ENCODE measurements around the gene GGA1. TPM values are rescaled to one million over a fixed set of nuclear protein-coding genes. Genes with fewer than 3 reads are reported as not detected.

Gene GGA1
- total and polyA plus RNA-seq, 2 donors (not counting 1 experiment from before 2014, with no cell fraction given): 137 to 154 TPM

- ChIA-PET POLR2A (interaction anchor here (1.1 kb wide), 1 partner anchor 33 kb away, joined by 3 read pairs; no protein-coding TSS in a partner anchor), CTCF (interaction anchor here (0.6 to 1.4 kb wide), 3 partner anchors 9 to 1707 kb away, joined by 3 to 5 read pairs (median 3); no protein-coding TSS in a partner anchor)
- no peaks in the 10 kb centered on the region for H3K4me1 Mint-ChIP-seq
- WGBS (ENCODE audit: insufficient coverage): 88% methylated on average over 3 of the region's 4 CpGs
- no peak overlapping the region for H3K27ac Mint-ChIP-seq
- Histone ChIP-seq H3K27ac (ENCODE audit: low read length in 2 of 2) (no peak overlapping the region), H3K79me2 (ENCODE audit: control insufficient read depth, insufficient read depth, low read length) (no peaks in the 10 kb centered on the region), H2AFZ (ENCODE audit: insufficient read depth, low read depth, low read length, poor library complexity, severe bottlenecking) (no peak overlapping the region), H3K4me3 (ENCODE audit: control extremely low read depth in 1 of 5, extremely low read depth in 1 of 5, insufficient read depth in 1 of 5, low read depth in 2 of 5, low read length in 4 of 5) (no peak overlapping the region), H3K27me3 (replicated peaks in 1 of 4; ENCODE audit: control extremely low read depth in 1 of 4, control insufficient read depth in 3 of 4, insufficient read depth in 4 of 4, low read length in 3 of 4) (peaks cover 0 to 7% (median 0%) of the 10 kb centered on the region in 4 experiments), H3K36me3 (replicated peaks in 1 of 2; ENCODE audit: control extremely low read depth in 1 of 2, control insufficient read depth in 1 of 2, extremely low read depth in 1 of 2, insufficient read depth in 2 of 2, low read length in 1 of 2) (no peaks in the 10 kb centered on the region), H3K4me2 (replicated peaks; ENCODE audit: low read depth, low read length, poor library complexity, severe bottlenecking) (no peak overlapping the region), H3K9me3 (ENCODE audit: control extremely low read depth in 1 of 3, control insufficient read depth in 2 of 3, insufficient read depth in 1 of 3, low read length in 2 of 3) (no peaks in the 10 kb centered on the region), H3K4me1 (ENCODE audit: control insufficient read depth in 2 of 2, insufficient read depth in 2 of 2, low read length in 2 of 2) (no peaks in the 10 kb centered on the region), H4K20me1 (ENCODE audit: control insufficient read depth, insufficient read depth, low read length, poor library complexity, severe bottlenecking) (no peaks in the 10 kb centered on the region), H3K9ac (ENCODE audit: low read length) (no peak overlapping the region)
- no peak overlapping the region for H3K4me3 Mint-ChIP-seq
- no peak for DNase-seq
- no peak for TF ChIP-seq EZH2 (IDR thresholded peaks at IDR 0.05; ENCODE audit: borderline replicate concordance, insufficient read depth, low read depth, low read length, poor library complexity, severe bottlenecking)
- no peak for TF ChIP-seq CTCF (IDR thresholded peaks at IDR 0.05)
- peaks cover 20% of the 10 kb centered on the region for H3K27me3 Mint-ChIP-seq
- ATAC-seq (ENCODE audit: low read depth): no peak
- intact Hi-C loops (cut with micrococcal nuclease): no loop called here
- no peaks in the 10 kb centered on the region for H3K9me3 Mint-ChIP-seq (ENCODE audit: insufficient read depth)
Observed at GRCh38 chr22:37599153-37599552, 9.5 kb upstream of the GGA1 start.

GRCh38 chr22:37601203-37601539, 7.5 kb upstream of the GGA1 start:
- H3K4me2 ChIP-seq (replicated peaks; ENCODE audit: low read depth, low read length, poor library complexity, severe bottlenecking): no peak overlapping the region
- CTCF ChIA-PET: interaction anchor here (1.1 kb wide), 1 partner anchor 9 kb away, joined by 4 read pairs; no protein-coding TSS in a partner anchor
- H4K20me1 ChIP-seq (ENCODE audit: control insufficient read depth, insufficient read depth, low read length, poor library complexity, severe bottlenecking): no peaks in the 10 kb centered on the region
- peaks cover 0 to 3% (median 1%) of the 10 kb centered on the region in 4 experiments for H3K27me3 ChIP-seq (replicated peaks in 1 of 4; ENCODE audit: control extremely low read depth in 1 of 4, control insufficient read depth in 3 of 4, insufficient read depth in 4 of 4, low read length in 3 of 4)
- no peaks in the 10 kb centered on the region for H3K36me3 ChIP-seq (replicated peaks in 1 of 2; ENCODE audit: control extremely low read depth in 1 of 2, control insufficient read depth in 1 of 2, extremely low read depth in 1 of 2, insufficient read depth in 2 of 2, low read length in 1 of 2)
- ATAC-seq (ENCODE audit: low read depth) (no peak), DNase-seq (no peak)
- H2AFZ ChIP-seq (ENCODE audit: insufficient read depth, low read depth, low read length, poor library complexity, severe bottlenecking): no peak overlapping the region
- H3K27ac Mint-ChIP-seq: peak overlapping the region; percentile 27
- H3K27me3 Mint-ChIP-seq: peaks cover 20% of the 10 kb centered on the region
- no peak overlapping the region for H3K4me3 Mint-ChIP-seq
- no CpG with 5 or more reads among the region's 4 CpGs for WGBS (ENCODE audit: insufficient coverage)
- no peaks in the 10 kb centered on the region for H3K4me1 ChIP-seq (ENCODE audit: control insufficient read depth in 2 of 2, insufficient read depth in 2 of 2, low read length in 2 of 2)
- H3K9ac ChIP-seq (ENCODE audit: low read length): no peak overlapping the region
- H3K9me3 ChIP-seq (ENCODE audit: control extremely low read depth in 1 of 3, control insufficient read depth in 2 of 3, insufficient read depth in 1 of 3, low read length in 2 of 3): no peaks in the 10 kb centered on the region
- no peaks in the 10 kb centered on the region for H3K9me3 Mint-ChIP-seq (ENCODE audit: insufficient read depth)
- intact Hi-C loops (cut with micrococcal nuclease): loop anchor here (10.0 kb wide), 1 partner anchor 904 kb away; the partner anchor contains the start of gene DDX17
- H3K4me1 Mint-ChIP-seq: no peaks in the 10 kb centered on the region
- no peaks in the 10 kb centered on the region for H3K79me2 ChIP-seq (ENCODE audit: control insufficient read depth, insufficient read depth, low read length)
- TF ChIP-seq CTCF (IDR thresholded peaks at IDR 0.05): no peak
- TF ChIP-seq EZH2 (IDR thresholded peaks at IDR 0.05; ENCODE audit: borderline replicate concordance, insufficient read depth, low read depth, low read length, poor library complexity, severe bottlenecking): no peak
- POLR2A ChIA-PET: no interaction called here
- H3K27ac ChIP-seq (ENCODE audit: low read length in 2 of 2): no peak overlapping the region
- no peak overlapping the region for H3K4me3 ChIP-seq (ENCODE audit: control extremely low read depth in 1 of 5, extremely low read depth in 1 of 5, insufficient read depth in 1 of 5, low read depth in 2 of 5, low read length in 4 of 5)

Measured in B cell (primary cell).